ENCODE data around the gene CCDC88A.
"Not testable (repeated sequence)": the region's sequence is repeated elsewhere in the genome, so short reads cannot be mapped to it uniquely, and the experiment has no call there.

- TF ChIP-seq CTCF (conservative IDR thresholded peaks at IDR 0.05 in 1 of 2, IDR thresholded peaks at IDR 0.05 in 1 of 2; ENCODE audit: extremely low read depth in 1 of 2, insufficient read depth in 1 of 2, low read depth in 1 of 2, low read length in 2 of 2); EZH2 (IDR thresholded peaks at IDR 0.05; ENCODE audit: borderline replicate concordance, low read length): not testable (repeated sequence)
Measured at GRCh38 chr2:55241582-55241981, 178.1 kb downstream of the CCDC88A start.
